Measurements from ENCODE around the gene GAK.

The GAK gene

GRCh38 chr4:892780-893179 lies 39.3 kb downstream of the GAK start:
- in situ Hi-C loops (cut with MboI; ENCODE audit: low sequenced_read_pairs) = no loop called here

- in situ Hi-C loops (cut with MboI; ENCODE audit: low sequenced_read_pairs) = no loop called here
These were observed 40.4 kb downstream of the GAK start for GRCh38 chr4:891747-892146.

- in situ Hi-C loops (cut with MboI; ENCODE audit: low sequenced_read_pairs) = no loop called here
These were observed 42.0 kb downstream of the GAK start for GRCh38 chr4:890036-890695.

DNA sequence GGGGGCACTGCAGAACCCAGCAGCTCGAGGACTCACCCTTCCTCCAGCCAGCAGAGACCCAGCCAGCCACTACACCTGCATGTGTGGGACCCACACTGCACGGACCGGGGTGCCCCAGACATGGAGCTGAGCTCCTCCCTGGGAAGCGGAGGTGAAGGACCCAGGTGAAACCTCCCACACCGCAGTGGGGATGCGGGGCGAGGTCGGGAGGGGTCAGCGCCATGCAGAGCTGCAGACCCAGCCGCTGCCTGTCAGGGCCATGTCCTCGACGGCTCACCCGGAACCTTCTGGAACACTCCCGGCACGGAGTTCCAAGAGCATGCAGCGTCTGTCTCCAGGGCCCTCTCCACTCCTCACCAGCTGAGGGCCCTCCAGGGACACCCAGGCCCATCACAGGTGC lies 42.6 kb downstream of the GAK start:
- in situ Hi-C loops (cut with MboI; ENCODE audit: low sequenced_read_pairs) = no loop called here

DNA sequence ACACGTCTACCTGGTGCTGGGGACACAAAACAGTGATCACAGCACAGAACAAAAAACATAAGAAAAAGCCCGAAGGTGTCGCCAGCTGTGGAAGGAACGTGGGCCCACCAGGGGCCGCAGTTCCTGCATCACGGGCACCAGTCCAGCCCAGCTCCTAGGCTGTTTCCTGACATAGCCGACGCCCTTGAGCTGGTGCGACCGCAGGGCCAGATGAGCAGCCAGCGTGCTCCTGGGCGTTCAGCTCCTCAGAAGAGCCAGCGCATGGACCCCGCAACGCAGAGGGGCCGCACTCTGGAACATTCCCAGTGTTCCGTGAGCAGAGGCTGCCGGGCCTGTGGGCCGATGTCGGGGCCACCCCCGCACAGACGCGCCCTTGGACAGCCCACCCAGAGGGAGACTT lies 44.1 kb downstream of the GAK start:
- in situ Hi-C loops (cut with MboI; ENCODE audit: low sequenced_read_pairs) = no loop called here

DNA sequence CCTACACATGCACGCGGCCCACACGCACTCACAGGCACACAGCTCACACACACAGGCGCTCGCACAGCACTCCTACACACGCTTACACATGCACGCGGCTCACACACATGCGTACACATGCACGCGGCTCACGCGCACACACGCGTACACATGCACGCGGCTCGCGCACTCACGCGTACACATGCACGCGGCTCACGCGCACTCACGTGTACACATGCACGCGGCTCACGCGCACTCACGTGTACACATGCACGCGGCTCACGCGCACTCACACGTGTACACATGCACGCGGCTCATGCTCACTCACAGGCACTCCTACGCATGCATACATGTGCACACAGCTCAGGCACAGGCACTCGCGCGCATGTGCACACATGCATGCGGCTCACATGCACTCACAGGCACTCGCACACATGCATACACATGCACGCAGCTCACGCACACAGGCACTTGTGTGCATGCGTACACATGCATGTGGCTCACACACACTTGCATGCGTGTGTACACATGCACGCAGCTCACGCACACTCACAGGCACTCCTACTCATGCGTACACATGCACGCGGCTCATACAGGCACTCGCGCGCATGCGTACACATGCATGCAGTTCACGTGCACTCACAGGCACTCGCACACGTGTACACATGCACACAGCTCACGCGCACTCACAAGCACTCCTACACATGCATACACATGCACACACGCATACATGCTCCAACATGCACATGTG lies 44.9 kb downstream of the GAK start:
- in situ Hi-C loops (cut with MboI; ENCODE audit: low sequenced_read_pairs) = no loop called here

DNA sequence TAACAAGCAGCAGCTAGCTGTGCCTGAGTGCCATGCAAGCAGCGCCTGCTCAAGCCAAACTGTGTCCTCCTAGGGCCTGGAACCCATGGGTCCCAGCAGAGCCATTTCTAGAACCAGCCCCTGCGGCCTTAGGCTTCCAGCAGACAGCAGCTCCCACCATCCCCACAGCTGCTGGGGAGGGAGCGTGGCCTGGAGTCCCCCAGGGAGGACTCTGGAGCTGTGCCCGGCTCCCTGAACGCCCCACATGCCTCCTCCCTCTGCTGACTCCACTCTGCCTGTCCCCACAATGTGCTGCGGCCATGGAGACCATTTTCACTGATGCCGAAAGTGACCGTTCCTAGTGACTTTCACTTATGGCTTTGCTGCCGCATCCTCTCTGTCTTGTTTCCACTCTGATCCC lies 45.9 kb downstream of the GAK start:
- in situ Hi-C loops (cut with MboI; ENCODE audit: low sequenced_read_pairs) = no loop called here

DNA sequence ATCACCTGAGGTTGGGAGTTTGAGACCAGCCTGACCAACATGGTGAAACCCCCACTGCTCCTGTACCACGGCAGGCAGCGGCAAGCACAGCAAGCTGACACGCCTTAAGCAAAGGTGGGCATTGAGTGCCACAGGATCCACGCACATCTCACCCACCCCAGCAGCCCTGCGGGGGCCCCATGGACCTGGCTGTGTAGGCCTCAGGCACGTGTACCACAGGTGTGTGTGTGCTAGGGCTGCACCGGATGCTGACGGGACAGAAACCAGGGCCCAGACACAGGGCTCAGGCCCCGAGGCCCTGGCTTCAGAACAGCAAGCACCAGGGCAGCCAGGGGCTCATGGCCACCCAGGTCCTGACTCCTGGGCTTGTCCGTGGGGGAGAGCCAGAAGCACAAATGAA lies 46.8 kb downstream of the GAK start:
- in situ Hi-C loops (cut with MboI; ENCODE audit: low sequenced_read_pairs) = no loop called here

DNA sequence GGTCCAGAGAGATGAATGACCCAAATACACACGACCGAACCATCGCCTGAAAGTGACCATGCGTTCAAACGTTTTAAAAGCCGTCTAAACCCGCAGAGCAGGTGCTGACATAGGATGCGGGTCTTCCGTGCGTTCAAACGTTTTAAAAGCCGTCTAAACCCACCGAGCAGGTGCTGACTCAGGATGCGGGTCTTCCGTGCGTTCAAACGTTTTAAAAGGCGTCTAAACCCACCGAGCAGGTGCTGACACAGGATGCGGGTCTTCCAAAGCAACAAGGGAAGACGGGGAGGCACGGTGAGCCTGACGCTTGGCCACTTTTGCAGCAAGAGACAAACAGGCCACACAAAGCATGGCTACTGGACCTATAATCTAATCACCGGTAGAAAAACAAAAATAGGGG lies 47.2 kb downstream of the GAK start:
- in situ Hi-C loops (cut with MboI; ENCODE audit: low sequenced_read_pairs) = no loop called here

- in situ Hi-C loops (cut with MboI; ENCODE audit: low sequenced_read_pairs) = no loop called here
These were observed 47.9 kb downstream of the GAK start for GRCh38 chr4:884259-884658.

DNA sequence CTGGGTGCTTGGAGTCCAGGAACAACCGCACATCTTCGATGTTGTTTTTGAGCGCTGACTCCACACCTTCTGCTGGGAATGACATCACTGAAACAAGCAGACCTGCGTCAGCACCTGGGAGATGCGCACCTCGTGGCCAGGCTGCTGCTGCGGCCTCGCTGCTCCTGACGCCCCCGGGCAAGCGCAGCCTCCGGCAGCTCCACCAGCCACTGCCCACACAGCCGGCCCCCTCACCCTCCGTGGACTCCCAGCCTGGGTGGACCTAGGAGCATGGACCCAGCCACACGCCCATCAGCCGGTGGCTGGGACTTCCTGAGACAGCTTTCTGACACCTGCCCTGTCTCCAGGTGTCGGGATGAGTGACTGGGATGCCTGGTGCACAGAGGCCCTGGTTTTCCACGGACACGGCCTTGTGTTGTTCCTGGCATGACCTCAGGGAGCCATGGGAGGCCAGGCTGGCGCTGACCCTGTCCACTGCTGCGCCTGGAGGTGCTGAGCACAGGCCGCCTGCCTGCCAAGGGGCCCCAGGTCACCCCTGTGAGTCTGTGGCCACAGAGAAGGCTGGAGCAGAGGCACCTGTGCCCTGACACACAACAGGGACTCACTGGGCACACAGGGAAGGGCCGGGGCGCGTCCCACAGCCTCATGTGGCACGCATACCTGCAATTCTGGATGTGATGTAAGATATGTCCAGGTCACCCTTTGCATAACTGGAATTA lies 48.6 kb downstream of the GAK start:
- in situ Hi-C loops (cut with MboI; ENCODE audit: low sequenced_read_pairs) = no loop called here

DNA sequence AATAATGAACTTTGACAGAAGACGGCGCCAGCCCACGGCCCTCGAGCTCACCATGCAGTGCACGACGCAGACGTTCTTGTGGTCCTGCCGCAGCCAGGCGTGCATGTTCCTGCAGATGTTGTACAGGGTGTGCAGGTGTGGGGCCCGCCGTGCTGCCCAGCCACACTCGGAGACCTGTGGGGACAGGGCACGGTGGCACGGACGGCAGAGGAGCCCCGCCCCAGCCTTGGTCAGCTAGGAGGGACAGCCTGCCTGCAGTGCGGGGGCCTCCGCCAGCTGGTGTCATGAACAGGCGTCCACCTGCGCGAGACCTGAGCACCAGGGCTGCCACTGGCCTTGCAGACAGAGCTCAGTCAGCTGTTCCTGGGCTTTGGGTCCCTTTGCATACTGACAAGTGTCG lies 49.5 kb downstream of the GAK start:
- in situ Hi-C loops (cut with MboI; ENCODE audit: low sequenced_read_pairs) = no loop called here

DNA sequence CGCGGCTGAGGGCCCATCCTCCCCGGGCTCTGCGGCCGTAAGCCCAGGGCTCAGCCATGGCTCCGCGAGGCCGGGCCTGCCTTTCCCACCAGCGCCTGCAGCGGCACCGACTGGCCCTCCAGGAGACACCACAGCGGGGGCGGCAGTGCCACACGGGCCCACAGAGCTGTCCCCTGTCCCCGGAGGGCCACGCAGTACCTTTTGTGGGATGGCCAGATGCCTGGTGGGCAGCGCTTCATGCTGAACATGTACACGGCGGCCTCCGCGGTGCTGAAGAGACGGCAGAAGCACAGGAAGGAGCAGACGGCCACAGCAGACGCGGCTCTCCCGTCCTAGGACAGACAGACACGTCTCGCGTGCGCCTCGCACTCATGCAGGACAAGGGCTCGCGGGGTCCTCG lies 50.4 kb downstream of the GAK start:
- in situ Hi-C loops (cut with MboI; ENCODE audit: low sequenced_read_pairs) = no loop called here

DNA sequence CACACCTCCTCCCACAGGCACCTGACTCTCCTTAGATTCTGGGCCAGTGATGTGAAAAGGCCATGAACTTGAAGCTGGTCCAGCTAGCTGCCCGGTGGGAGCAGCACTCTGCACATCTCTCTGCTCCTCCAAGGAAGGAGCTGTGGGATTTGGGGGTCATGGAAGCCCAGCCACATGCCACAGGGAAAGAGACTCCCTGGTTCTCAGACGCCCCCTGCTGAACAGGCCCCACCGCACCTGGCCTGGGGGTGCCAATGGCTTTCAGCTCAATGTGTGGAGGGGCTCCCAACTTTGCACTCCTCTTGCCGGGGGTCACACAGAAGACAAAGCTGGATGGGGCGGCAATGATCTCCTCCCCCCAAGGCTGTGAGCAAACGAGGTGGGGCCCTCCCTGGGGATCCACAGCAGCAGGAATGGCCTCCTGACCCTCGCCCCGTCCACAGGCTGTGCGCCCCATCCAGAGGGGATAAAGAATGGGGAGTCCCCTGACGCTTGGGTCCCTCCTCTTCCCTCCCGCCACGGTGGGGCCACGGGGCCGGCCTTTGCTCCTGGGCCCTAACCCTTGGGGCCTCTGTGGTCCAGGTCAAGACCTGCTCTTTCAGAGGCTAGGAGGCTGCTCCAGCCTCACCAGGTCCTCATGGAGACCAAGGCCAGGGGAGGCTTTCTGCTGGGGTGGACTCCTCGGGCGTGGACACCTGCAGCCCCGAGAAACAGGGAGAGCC lies 51.3 kb downstream of the GAK start:
- in situ Hi-C loops (cut with MboI; ENCODE audit: low sequenced_read_pairs) = no loop called here

DNA sequence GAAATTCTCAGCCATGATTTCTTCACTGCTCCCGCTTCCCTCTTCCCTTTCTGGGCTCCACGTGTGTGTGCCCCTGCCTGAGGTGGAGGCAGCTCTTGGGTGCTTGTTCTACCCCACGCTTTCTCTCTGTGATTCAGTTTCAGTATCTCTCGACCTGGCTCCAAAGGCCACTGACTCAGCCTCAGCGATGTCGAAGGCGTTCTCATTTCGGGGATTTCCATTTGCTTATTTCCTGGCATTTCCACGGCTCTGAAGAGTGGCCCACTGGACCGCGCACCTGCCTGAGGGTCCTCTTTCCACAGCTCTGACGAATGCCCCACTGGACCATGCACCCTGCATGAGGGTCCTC lies 52.4 kb downstream of the GAK start:
- in situ Hi-C loops (cut with MboI; ENCODE audit: low sequenced_read_pairs) = no loop called here

DNA sequence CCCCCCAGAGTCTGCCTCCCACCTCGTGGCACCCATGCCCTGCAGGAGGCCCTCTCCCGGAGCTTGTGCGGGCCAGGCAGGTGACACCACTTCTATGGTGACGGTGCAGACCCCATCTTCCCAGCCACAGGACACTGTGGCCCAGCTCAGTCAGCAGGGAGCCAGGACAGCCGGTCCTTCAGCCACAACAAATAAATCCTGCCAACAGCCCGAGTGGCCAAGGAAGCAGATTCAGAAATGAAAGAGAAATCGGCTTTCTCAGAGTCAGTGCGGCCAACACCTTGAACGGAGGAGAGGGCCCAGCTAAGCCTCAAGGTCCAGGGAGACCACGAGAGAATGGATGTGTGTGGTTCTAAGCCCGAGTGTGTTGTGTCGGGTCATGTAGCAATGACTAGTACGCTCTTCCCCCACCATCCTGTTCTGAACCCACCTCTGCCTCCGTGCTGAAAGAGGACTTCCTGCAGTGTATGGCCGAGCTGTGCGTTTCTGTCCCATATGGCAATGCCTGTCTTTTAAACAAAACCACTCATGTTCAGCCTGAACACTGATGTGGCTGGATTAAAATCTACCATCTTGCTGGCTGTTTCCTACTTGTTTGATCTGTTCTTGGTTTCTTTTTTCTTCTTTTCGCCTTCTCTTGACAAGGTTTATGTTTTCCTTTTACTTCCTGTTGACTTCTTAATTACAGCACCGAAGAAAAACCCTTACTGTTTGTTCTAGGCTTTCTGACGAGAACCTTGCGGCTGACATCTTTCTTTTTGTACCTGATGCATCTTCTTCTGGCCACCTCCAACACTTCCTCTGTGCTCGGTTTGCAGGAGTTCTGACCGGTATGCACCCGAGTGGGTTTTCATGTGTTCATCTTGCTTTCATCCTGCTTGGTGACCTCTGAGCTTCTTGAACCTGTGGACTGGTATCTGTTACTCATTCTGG lies 53.1 kb downstream of the GAK start:
- in situ Hi-C loops (cut with MboI; ENCODE audit: low sequenced_read_pairs) = no loop called here

- in situ Hi-C loops (cut with MboI; ENCODE audit: low sequenced_read_pairs) = no loop called here
These were observed 54.6 kb downstream of the GAK start for GRCh38 chr4:877502-877901.

GRCh38 chr4:876780-877179 lies 55.3 kb downstream of the GAK start:
- in situ Hi-C loops (cut with MboI; ENCODE audit: low sequenced_read_pairs) = no loop called here

GRCh38 chr4:875818-876423 lies 56.2 kb downstream of the GAK start:
- in situ Hi-C loops (cut with MboI; ENCODE audit: low sequenced_read_pairs) = no loop called here

All from HL-60/S4 treated with retinoic acid at 250 ng/mL for 4 days and 3 days (cell line).